ENCODE results near the gene MYO18A.
"Not testable (repeated sequence)": the region's sequence is repeated elsewhere in the genome, so short reads cannot be mapped to it uniquely, and the experiment has no call there.

Gene MYO18A

GRCh38 chr17:29196769-29197515 lies 16.7 kb upstream of the MYO18A start:
- no peak for DNase-seq (ENCODE audit: low spot score)

- DNase-seq (ENCODE audit: low spot score): no peak
Observed at GRCh38 chr17:29195465-29196081, 15.4 kb upstream of the MYO18A start.

GRCh38 chr17:29194669-29195068 lies 14.5 kb upstream of the MYO18A start:
- no peak for DNase-seq (ENCODE audit: low spot score)

- DNase-seq (ENCODE audit: low spot score): no peak
Observed at GRCh38 chr17:29193146-29193545, 12.9 kb upstream of the MYO18A start.

- no peak for DNase-seq (ENCODE audit: low spot score)
Observed at GRCh38 chr17:29190592-29191207, 10.5 kb upstream of the MYO18A start.

DNA sequence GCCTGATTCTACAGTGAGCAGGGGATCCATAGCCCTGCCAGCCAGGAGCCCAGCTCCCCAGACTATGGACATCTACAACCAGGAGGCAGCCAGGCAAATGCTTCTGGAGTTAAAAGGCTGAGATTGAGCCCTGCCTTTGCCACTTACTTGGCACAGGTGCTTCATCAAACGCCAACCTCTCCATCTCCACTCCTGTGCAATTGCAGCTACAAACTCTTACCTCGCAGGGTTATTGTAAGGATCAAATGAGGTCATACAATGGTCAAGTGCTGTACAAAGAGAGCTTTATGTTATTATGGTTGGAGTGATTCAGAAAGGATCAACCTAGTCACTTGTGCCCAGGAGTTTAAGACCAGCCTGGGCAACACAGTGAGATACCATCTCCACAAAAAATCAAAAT lies 9.8 kb upstream of the MYO18A start:
- DNase-seq (ENCODE audit: low spot score): no peak

- no peak for DNase-seq (ENCODE audit: low spot score)
Observed at GRCh38 chr17:29189355-29189754, 9.2 kb upstream of the MYO18A start.

DNA sequence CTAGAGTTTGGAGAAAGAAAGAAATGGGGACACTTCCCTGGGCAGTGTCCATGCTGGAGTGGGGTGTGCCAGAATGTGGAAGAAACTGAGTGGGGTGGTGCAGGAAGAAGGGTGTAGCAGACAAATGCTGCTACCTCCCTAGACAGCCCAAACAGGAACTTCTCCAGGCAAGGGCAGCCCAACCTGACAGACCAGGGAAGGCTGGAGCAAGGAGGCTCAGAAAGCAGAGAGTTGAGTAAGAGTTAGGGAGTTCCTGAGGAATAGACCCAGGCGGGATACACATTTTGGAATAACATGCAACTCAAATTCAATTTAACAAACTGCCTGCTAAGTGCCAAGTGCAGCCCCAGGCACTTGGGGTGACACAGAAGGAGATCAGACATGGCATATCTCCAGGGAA lies 1.0 kb upstream of the MYO18A start:
- DNase-seq (ENCODE audit: low spot score): no peak

DNA sequence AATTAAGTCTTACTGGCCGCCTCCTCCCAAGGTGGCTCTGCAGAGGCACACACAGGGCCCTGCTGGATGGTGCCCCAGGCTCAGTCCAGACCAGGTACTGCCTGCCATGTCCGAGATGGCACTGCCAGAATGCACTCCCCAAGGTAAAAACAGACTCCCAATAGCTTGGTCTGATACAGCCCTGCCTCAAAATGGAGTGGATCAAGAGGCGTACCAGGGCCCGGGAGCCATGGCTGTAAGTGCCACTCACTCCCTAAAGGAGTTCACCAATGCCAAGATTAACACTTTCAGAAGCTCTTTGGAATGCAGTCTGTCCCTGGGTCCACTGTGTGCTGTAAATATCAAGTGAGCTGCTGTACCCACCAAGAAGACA lies 576 bp upstream of the MYO18A start:
- DNase-seq (ENCODE audit: low spot score): no peak

DNA sequence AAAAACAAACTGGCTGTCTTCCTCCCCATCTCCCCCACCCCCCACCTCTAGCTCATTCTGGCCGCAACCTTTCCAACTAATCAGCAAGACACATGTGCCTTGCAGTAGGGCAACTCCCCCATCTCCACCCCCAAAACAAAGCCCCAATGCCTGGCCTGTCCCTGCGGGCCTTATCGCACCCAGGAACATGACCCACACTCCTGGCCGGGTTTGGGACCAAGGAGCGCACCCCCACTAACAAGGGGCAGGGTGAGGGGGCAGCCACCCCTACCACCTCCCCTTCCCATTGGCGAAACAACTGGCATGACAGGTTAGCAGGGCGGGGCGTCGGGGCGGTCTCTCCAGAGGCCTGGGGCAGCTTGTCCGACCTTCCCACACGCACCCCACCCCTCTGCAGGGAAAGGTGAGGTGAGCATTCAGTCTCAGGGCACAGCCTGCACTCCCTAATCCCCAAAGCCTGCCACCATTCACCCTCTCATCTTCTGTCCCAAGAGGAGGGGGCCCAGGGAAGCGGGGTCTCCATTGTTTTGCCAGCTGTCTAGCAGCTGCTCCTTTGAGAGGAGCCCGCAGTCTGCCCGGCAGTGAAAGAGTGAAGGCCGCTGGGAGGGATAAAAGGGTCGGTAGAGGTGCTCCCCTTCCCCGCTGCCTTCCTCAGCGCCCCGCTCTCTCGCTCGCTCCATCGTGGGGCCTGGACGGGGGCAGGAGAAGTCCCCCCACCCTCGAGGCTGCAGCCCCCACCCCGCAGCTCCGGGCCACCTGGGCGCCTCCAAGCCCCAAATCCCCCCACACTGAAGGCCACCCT lies 765 bp downstream of the MYO18A start:
- peak; percentile 50 for DNase-seq (ENCODE audit: low spot score)

DNA sequence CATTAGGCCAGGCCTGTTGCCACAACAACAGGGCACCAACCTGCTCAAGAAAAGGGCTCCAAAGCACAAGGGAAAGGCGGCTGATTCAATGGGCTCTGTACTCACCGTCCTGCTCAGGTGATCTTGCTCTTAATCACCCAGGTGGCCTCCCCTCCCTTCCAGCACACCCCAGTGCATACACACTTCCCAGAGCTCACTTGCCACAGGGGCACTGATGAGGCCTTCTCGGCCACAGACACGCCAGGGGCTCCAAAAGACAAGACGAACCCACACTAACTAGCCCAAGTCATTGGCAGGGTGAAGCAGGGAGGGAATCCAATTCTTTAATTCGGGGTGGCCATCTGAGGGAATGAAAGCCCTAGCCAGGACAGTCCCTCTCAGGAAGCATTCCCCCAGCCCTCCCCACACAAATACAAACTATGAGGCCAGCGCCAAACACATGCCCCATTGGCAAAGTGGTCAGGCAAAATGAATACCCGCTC lies 1.4 kb downstream of the MYO18A start:
- DNase-seq (ENCODE audit: low spot score): no peak

DNA sequence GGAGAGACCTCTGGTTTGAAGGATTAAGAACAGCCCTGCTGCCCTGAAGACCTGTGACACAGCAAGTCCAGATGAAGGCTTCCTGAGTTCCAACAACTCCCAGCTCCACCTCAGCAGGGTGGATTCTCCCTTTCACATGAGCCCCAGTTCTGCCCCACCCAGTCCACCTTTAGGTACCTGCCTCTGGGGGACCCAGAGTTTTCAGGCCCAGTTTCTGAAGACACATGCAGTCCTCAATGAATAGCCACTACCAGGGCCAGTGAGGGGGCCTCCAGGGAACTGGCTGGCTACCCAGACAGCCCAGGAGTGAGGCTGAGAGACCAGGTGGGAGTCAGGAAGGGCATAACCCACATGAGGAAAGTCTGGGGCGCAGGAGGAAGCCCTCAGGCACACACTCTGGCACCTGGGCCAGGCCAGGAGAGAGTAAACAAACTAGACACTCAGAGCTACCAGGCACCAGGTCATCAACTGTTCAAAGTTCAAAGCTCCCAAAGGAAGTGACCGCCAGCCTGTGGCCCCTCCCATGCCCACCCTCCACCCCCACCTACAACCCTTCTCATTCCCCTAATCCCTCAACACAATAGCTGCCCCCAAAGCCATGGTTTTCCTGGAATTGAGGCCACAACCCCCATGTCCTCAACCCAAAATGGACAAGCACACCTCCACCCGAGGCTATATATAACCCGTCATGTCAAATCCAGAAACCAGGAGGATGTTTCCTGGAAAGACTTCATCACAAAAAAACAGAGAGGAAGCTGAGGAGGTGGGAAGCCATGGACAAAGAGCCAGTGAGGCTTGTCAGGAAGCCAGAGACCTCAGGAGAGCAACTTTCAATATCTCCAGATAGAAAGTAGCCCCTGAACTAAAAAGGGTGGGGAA lies 2.1 kb downstream of the MYO18A start:
- no peak for DNase-seq (ENCODE audit: low spot score)

DNA sequence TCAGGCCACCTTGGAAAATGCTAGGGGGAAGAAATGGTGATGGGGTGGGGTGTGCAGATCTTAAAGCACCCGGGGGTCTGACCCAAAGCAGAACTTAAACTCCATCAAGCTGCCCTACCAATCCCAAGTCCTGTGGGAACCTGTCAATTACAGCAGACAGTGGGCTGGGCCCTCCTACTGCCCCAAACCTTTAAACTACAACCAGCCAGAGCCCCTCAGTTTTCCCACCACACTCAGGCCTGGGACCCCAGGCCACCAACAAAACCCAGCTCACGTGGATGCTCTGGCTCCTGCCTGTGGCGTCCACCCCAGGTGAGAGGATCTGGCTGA lies 2.7 kb downstream of the MYO18A start:
- no peak for DNase-seq (ENCODE audit: low spot score)

GRCh38 chr17:29176558-29177351 lies 3.4 kb downstream of the MYO18A start:
- DNase-seq (ENCODE audit: low spot score): peak; percentile 45

DNA sequence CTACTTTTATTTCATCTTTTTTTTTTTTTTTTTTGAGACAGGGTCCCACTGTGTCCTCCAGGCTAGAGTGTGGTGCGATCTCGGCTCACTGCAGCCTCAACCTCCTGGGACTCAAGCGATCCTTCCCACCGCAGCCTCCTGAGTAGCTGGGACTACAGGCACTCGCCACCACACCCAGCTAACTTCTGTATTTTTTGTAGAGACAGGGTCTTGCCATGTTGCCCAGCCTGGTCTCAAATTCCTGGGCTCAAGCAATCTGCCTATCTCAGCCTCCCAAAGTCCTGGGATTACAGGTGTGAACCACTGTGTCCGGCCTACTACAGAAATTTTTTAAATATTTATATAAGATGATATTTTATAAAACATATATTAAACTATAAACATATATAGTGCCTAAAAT lies 4.8 kb downstream of the MYO18A start:
- DNase-seq (ENCODE audit: low spot score): no peak

DNA sequence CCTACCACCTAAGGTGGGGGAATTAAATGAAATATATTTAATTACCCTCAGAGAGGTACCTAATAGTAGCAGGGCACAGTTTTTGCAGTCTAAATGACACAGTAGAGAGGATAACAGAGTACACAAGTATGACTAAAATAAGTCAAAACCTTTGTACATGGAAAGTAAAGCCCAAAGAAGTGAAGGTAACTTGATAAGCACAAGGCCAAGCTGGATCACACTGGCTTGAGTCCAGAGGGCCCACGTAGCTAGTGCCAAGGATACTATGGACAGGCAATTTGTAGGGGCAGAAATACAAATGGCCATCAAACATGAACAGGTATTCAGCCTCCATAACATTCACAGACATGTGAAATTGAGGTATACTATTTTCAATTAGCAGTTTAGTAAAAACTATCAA lies 7.6 kb downstream of the MYO18A start:
- no peak for DNase-seq (ENCODE audit: low spot score)

GRCh38 chr17:29170682-29171081 lies 9.5 kb downstream of the MYO18A start:
- DNase-seq (ENCODE audit: low spot score): no peak

- no peak for DNase-seq (ENCODE audit: low spot score)
Observed at GRCh38 chr17:29169806-29170591, 10.2 kb downstream of the MYO18A start.

- not testable (repeated sequence) for DNase-seq (ENCODE audit: low spot score)
Observed at GRCh38 chr17:29168759-29169126, 11.5 kb downstream of the MYO18A start.

All from SK-N-DZ (cell line).